Spinal cord (tissue), 10 donors: Measurements from ENCODE around the gene NOL8. TPM values are rescaled to one million over a fixed set of nuclear protein-coding genes. Genes with fewer than 3 reads are reported as not detected.

ENCODE experiments used
- DNase-seq, 6 donors: peaks; one replicate each; pipeline versions ENCODE4 v3.0.0 to v3.0.0-alpha.2; 2013 to 2015; ENCODE audit warnings: low spot score in 6 of 6, low read depth in 4 of 6
- H3K27ac ChIP-seq: one replicate; pipeline ENCODE4 v1.5.1; 2013; ENCODE audit warnings: low read depth, low read length, control low read depth
- H3K27me3 ChIP-seq: one replicate; pipeline ENCODE4 v1.6.1; 2013; ENCODE audit warnings: low read length; ENCODE audit not compliant: control insufficient read depth, insufficient read depth
- H3K36me3 ChIP-seq: one replicate; pipeline ENCODE4 v1.6.1; 2013; ENCODE audit warnings: low read length; ENCODE audit not compliant: control insufficient read depth, insufficient read depth
- H3K4me1 ChIP-seq: one replicate; pipeline ENCODE4 v1.6.1; 2013; ENCODE audit warnings: low read length; ENCODE audit not compliant: control insufficient read depth, insufficient read depth
- H3K4me3 ChIP-seq: one replicate; pipeline ENCODE4 v1.5.1; 2013; ENCODE audit warnings: low read depth, low read length, control low read depth
- H3K9me3 ChIP-seq: one replicate; pipeline ENCODE4 v1.6.1; 2013; ENCODE audit warnings: low read length; ENCODE audit not compliant: control insufficient read depth, insufficient read depth
- WGBS: methylation state at CpG from one replicate; pipeline ENCODE4 v1.1.5; 2013; ENCODE audit warnings: missing lambda C conversion rate; ENCODE audit not compliant: insufficient coverage; 5-methylcytosine and 5-hydroxymethylcytosine counted together
- polyA plus RNA-seq, 2 donors: library from polyadenylated mRNA; unstranded; fragments of 120-200 nt; gene quantifications; one replicate each; pipeline ENCODE4 v1.2.1, GENCODE V29; 2013; ENCODE audit not compliant: insufficient read length in 2 of 2
- total RNA-seq, 2 donors: library from RNA; depleted of rRNA in 1 of 2; stranded (reverse); fragments of 120-200 nt in 1 of 2; fragments of >200 nt in 1 of 2; gene quantifications; one replicate each; pipeline versions ENCODE4 v1.2.3 to v1.2.4, GENCODE V29; 2013 to 2014
- donor health status: healthy.

NOL8 gene
- total and polyA plus RNA-seq, 4 donors = 20.3 to 30.0 (median 28.5) TPM

GRCh38 chr9:92295240-92295790 is 29.8 kb downstream of the NOL8 start:
- H3K9me3 ChIP-seq = no peaks in the 10 kb centered on the region
- WGBS = 86% methylated on average over 6 of the region's 7 CpGs
- no peaks in the 10 kb centered on the region for H3K27me3 ChIP-seq
- H3K27ac ChIP-seq = no peak overlapping the region
- peaks cover 14% of the 10 kb centered on the region for H3K4me1 ChIP-seq
- DNase-seq = no peak
- H3K36me3 ChIP-seq = peaks cover 5% of the 10 kb centered on the region
- no peak overlapping the region for H3K4me3 ChIP-seq

- H3K4me1 ChIP-seq = peaks cover 14% of the 10 kb centered on the region
- 29% methylated on average over 13 of the region's 13 CpGs for WGBS
- H3K27ac ChIP-seq = peak overlapping the region; percentile 65
- H3K27me3 ChIP-seq = no peaks in the 10 kb centered on the region
- H3K4me3 ChIP-seq = peak overlapping the region; percentile 87
- peak in 1 of 6 donors; percentile 7 for DNase-seq
- peaks cover 2% of the 10 kb centered on the region for H3K36me3 ChIP-seq
- no peaks in the 10 kb centered on the region for H3K9me3 ChIP-seq
Measured at GRCh38 chr9:92294297-92294676, 30.9 kb downstream of the NOL8 start.

GRCh38 chr9:92293452-92294296 is 31.5 kb downstream of the NOL8 start, which contains the start of gene IARS1:
Gene IARS1, minus strand, starts transcription at chr9:92293697. Its CDS starts 4,278 bp downstream, at chr9:92289419.
- Histone ChIP-seq H3K36me3 (peaks cover 4% of the 10 kb centered on the region), H3K27me3 (no peaks in the 10 kb centered on the region), H3K27ac (peak within 1 kb of the TSS; percentile 65), H3K4me1 (peaks cover 14% of the 10 kb centered on the region), H3K9me3 (no peaks in the 10 kb centered on the region), H3K4me3 (peak within 1 kb of the TSS; percentile 87)
- under 1% methylated on average over 54 of the region's 63 CpGs for WGBS
- peak; percentile 94 to 99 (median 96) for DNase-seq

DNA sequence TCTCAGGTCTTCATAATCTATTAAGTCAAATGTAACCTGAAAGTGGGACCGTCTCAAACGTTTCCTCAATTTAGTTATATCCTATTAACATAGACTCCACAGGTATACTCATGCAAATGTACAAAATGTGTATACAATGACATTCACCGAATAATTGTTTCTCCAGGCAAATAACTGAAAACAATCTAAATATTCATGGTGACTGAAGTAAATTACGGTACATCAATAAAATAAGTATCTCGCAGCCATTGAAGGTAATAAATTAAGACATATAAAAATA is 32.1 kb downstream of the NOL8 start:
- Histone ChIP-seq H3K4me1 (peaks cover 14% of the 10 kb centered on the region), H3K36me3 (peaks cover 6% of the 10 kb centered on the region), H3K27me3 (no peaks in the 10 kb centered on the region), H3K9me3 (no peaks in the 10 kb centered on the region), H3K4me3 (peak overlapping the region; percentile 87), H3K27ac (no peak overlapping the region)
- no peak for DNase-seq
- no CpG with 5 or more reads among the region's 5 CpGs for WGBS

- H3K36me3 ChIP-seq = peaks cover 6% of the 10 kb centered on the region
- peak overlapping the region; percentile 87 for H3K4me3 ChIP-seq
- no peaks in the 10 kb centered on the region for H3K9me3 ChIP-seq
- WGBS = 54% methylated on average over 8 of the region's 8 CpGs
- no peak for DNase-seq
- peaks cover 14% of the 10 kb centered on the region for H3K4me1 ChIP-seq
- no peak overlapping the region for H3K27ac ChIP-seq
- H3K27me3 ChIP-seq = no peaks in the 10 kb centered on the region
Measured at GRCh38 chr9:92292338-92293074, 32.6 kb downstream of the NOL8 start.

DNA sequence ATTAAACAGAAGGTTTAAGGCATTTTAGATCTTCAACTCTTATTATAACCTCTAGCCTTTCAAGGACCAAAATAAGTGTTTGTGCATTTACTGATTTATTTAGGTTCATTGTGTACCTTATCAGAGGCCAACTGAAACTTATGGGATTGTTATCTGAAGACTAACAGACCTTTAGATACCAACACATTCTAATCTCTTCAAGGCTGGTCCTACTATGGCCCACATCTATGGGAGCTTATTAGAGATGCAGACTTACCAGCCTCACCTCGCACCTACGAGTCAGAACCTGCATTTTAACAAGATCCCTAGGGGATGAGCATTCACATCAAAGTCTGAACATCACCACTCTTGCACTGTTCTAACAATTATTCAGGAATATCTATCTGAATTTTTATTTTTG is 33.6 kb downstream of the NOL8 start:
- Histone ChIP-seq H3K36me3 (peaks cover 6% of the 10 kb centered on the region), H3K27me3 (no peaks in the 10 kb centered on the region), H3K4me1 (peaks cover 14% of the 10 kb centered on the region), H3K9me3 (no peaks in the 10 kb centered on the region), H3K27ac (no peak overlapping the region), H3K4me3 (no peak overlapping the region)
- WGBS = 100% methylated on average over 2 of the region's 2 CpGs
- DNase-seq = no peak

GRCh38 chr9:92290785-92291429 is 34.2 kb downstream of the NOL8 start:
- WGBS = no CpG with 5 or more reads among the region's 1 CpG

DNA sequence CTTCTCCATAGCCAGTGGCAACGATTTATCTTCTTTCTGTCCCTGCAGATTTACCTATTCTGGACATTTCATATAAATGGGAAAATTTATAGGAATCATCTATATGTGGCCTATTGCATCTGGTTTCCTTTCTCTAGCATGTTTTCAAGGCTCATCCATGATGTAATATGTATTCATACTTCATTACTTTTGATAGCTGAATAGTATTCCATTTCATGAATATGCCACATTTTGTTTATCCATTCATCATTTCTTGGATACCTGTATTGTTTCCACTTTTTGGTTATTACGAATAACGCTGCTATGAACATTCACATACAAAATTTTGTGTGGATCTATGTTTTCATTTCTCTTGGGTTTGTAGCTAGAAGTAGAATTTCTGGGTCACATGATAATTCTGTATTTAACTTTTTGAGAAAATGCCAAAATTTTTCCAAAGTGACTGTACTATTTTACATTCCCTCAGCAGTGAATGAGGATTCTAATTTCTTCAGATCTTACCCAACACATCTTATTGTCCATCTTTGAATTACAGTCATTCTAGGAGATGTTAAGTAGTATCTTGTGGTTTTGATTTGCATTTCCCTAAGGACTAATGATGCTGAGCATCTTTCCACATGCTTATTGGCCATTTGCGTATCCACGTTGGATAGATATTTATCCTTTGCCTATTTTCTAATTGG is 35.3 kb downstream of the NOL8 start:
- peaks cover 14% of the 10 kb centered on the region for H3K4me1 ChIP-seq
- H3K4me3 ChIP-seq = no peak overlapping the region
- WGBS = no CpG with 5 or more reads among the region's 5 CpGs
- no peaks in the 10 kb centered on the region for H3K27me3 ChIP-seq
- H3K27ac ChIP-seq = no peak overlapping the region
- DNase-seq = no peak
- H3K9me3 ChIP-seq = no peaks in the 10 kb centered on the region
- H3K36me3 ChIP-seq = peaks cover 10% of the 10 kb centered on the region

More at GRCh38 chr9:92290785-92291429, 34.2 kb downstream of the NOL8 start:
- Histone ChIP-seq H3K9me3 (no peaks in the 10 kb centered on the region), H3K4me3 (no peak overlapping the region), H3K27ac (no peak overlapping the region), H3K36me3 (peaks cover 10% of the 10 kb centered on the region), H3K4me1 (peaks cover 14% of the 10 kb centered on the region), H3K27me3 (no peaks in the 10 kb centered on the region)
- no peak for DNase-seq

- no peak overlapping the region for H3K27ac ChIP-seq
- no peaks in the 10 kb centered on the region for H3K27me3 ChIP-seq
- DNase-seq = no peak
- no peaks in the 10 kb centered on the region for H3K4me1 ChIP-seq
- no CpG with 5 or more reads among the region's 1 CpG for WGBS
- H3K4me3 ChIP-seq = no peak overlapping the region
- no peaks in the 10 kb centered on the region for H3K9me3 ChIP-seq
- peaks cover 22% of the 10 kb centered on the region for H3K36me3 ChIP-seq
Measured at GRCh38 chr9:92279302-92279701, 45.8 kb downstream of the NOL8 start.
